GM23248 (cell line): ENCODE data around the gene PPP5C. TPM values are rescaled to one million over a fixed set of nuclear protein-coding genes. Genes with fewer than 3 reads are reported as not detected.

ENCODE experiments used
- DNase-seq: peaks from one replicate; pipeline ENCODE4 v3.0.0-alpha.2; 2015
- H2AFZ ChIP-seq: fragments of 200-600 bp; sonication (generic); 2 replicates; pipeline ENCODE4 v1.6.1; 2016; ENCODE audit warnings: antibody characterized with exemption
- H3F3A ChIP-seq: fragments of 200-600 bp; sonication (generic); 2 replicates; pipeline ENCODE4 v1.6.1; 2016; ENCODE audit warnings: mild to moderate bottlenecking, antibody characterized with exemption, mixed run types; ENCODE audit not compliant: insufficient read depth
- H3K27ac ChIP-seq: fragments of 200-600 bp; sonication (generic); 2 replicates; pipeline ENCODE4 v1.5.1; 2016; ENCODE audit warnings: mild to moderate bottlenecking
- H3K27me3 ChIP-seq: fragments of 200-600 bp; sonication (generic); replicated peaks from 2 replicates; pipeline ENCODE4 v1.6.1; 2016; ENCODE audit warnings: mild to moderate bottlenecking; ENCODE audit not compliant: insufficient read depth
- H3K36me3 ChIP-seq: fragments of 200-600 bp; sonication (generic); 2 replicates; pipeline ENCODE4 v1.6.1; 2016; ENCODE audit warnings: low read depth, mild to moderate bottlenecking
- H3K4me1 ChIP-seq: fragments of 200-600 bp; sonication (generic); 2 replicates; pipeline ENCODE4 v1.6.1; 2016; ENCODE audit warnings: mild to moderate bottlenecking; ENCODE audit not compliant: insufficient read depth
- H3K4me2 ChIP-seq: fragments of 200-600 bp; sonication (generic); one replicate; pipeline ENCODE4 v1.6.1; 2016; ENCODE audit warnings: mild to moderate bottlenecking; ENCODE audit not compliant: unreplicated experiment
- H3K4me3 ChIP-seq: fragments of 200-600 bp; sonication (generic); 2 replicates; pipeline ENCODE4 v1.5.1; 2016; ENCODE audit warnings: mild to moderate bottlenecking
- H3K79me2 ChIP-seq: fragments of 200-600 bp; sonication (generic); 2 replicates; pipeline ENCODE4 v1.6.1; 2016; ENCODE audit warnings: mild to moderate bottlenecking; ENCODE audit not compliant: insufficient read depth
- H3K9ac ChIP-seq: fragments of 200-600 bp; sonication (generic); 2 replicates; pipeline ENCODE4 v1.6.1; 2016; ENCODE audit warnings: mild to moderate bottlenecking
- H3K9me2 ChIP-seq: fragments of 200-600 bp; sonication (generic); 2 replicates; pipeline ENCODE4 v1.6.1; 2016; ENCODE audit warnings: mixed run types, mild to moderate bottlenecking, moderate library complexity; ENCODE audit not compliant: insufficient read depth
- H3K9me3 ChIP-seq: fragments of 200-600 bp; sonication (generic); one replicate; pipeline ENCODE4 v1.6.1; 2017; ENCODE audit warnings: low read depth
- H4K20me1 ChIP-seq: fragments of 200-600 bp; sonication (generic); 2 replicates; pipeline ENCODE4 v1.6.0; 2016; ENCODE audit not compliant: insufficient read depth
- EZH2 ChIP-seq: fragments of 200-600 bp; sonication (generic); IDR thresholded peaks from 2 replicates; pipeline ENCODE4 v1.6.1; 2018; ENCODE audit warnings: antibody characterized with exemption, mild to moderate bottlenecking; ENCODE audit not compliant: insufficient read depth, poor library complexity, severe bottlenecking
- EZH2phosphoT487 ChIP-seq: fragments of 200-600 bp; sonication (generic); IDR thresholded peaks from 2 replicates; pipeline ENCODE4 v1.6.1; 2018; ENCODE audit warnings: antibody characterized with exemption, moderate library complexity, mild to moderate bottlenecking, low read depth; ENCODE audit not compliant: insufficient read depth
- WGBS, 2 experiments: methylation state at CpG; one replicate each; pipeline ENCODE4 v1.1.6; 2015 to 2017; ENCODE audit warnings: low lambda C conversion rate in 2 of 2, low coverage in 1 of 2; ENCODE audit errors: missing lambda C conversion rate in 2 of 2; 5-methylcytosine and 5-hydroxymethylcytosine counted together
- in situ Hi-C: fragments of 300-500 bp; cut with MboI; formaldehyde crosslinking; loops from 2 replicates; pipeline ENCODE4 v1.15.0; 2020
- polyA plus RNA-seq: library from polyadenylated mRNA; unstranded; fragments of >200 nt; fragmentation: Nextera tagmentation; extraction: Ambion mirVana; gene quantifications from 2 replicates; pipeline ENCODE4 v1.2.1, GENCODE V29; 2016
- total RNA-seq: library from RNA; depleted of rRNA; stranded (reverse); fragments of >200 nt; shearing (Covaris generic); gene quantifications from 2 replicates; pipeline ENCODE4 v1.2.3, GENCODE V29; 2014

The PPP5C gene
- total and polyA plus RNA-seq, 2 experiments from 2014 or later, result 47.3 to 60.8 TPM

- Histone ChIP-seq H3K79me2 (no peaks in the 10 kb centered on the region), H3K4me3 (no peak overlapping the region), H3K9ac (peak overlapping the region; percentile 51), H3K9me3 (no peaks in the 10 kb centered on the region), H3K27me3 (no peaks in the 10 kb centered on the region), H3K36me3 (peaks cover 16% of the 10 kb centered on the region; the same call in 1 of the 2 replicates), H2AFZ (no peak overlapping the region), H4K20me1 (no peaks in the 10 kb centered on the region), H3K4me2 (no peak overlapping the region), H3K9me2 (no peaks in the 10 kb centered on the region), H3F3A (peaks cover 16% of the 10 kb centered on the region; the same call in 1 of the 2 replicates), H3K27ac (peak overlapping the region; percentile 57), H3K4me1 (peaks cover 8% of the 10 kb centered on the region)
- in situ Hi-C loops, result no loop called here
- 85 to 87% methylated on average over 32 to 33 of the region's 33 CpGs for WGBS, 2 experiments
- DNase-seq, result no peak
- TF ChIP-seq EZH2phosphoT487, result no peak
- no peak for TF ChIP-seq EZH2
Observed at GRCh38 chr19:46391296-46392251, 44.7 kb downstream of the PPP5C start.

GRCh38 chr19:46392252-46392801 lies 45.4 kb downstream of the PPP5C start:
- WGBS, 2 experiments, result 25 to 29% methylated on average over 21 of the region's 21 CpGs
- peak overlapping the region; percentile 59 for H3K4me2 ChIP-seq

GRCh38 chr19:46392837-46393236 lies 46.0 kb downstream of the PPP5C start:
- no peak for TF ChIP-seq EZH2
- Histone ChIP-seq H3K9me3 (no peaks in the 10 kb centered on the region), H3K9me2 (no peaks in the 10 kb centered on the region), H3K79me2 (no peaks in the 10 kb centered on the region), H3K4me1 (peaks cover 8% of the 10 kb centered on the region), H3K4me3 (no peak overlapping the region), H3K27me3 (no peaks in the 10 kb centered on the region), H2AFZ (peak overlapping the region; percentile 29; the same call in 1 of the 2 replicates), H3K27ac (peak overlapping the region; percentile 18), H3F3A (peaks cover 16% of the 10 kb centered on the region; the same call in 1 of the 2 replicates), H3K36me3 (peaks cover 16% of the 10 kb centered on the region; the same call in 1 of the 2 replicates), H3K4me2 (peak overlapping the region; percentile 59), H4K20me1 (no peaks in the 10 kb centered on the region), H3K9ac (peak overlapping the region; percentile 33)
- no peak for DNase-seq
- in situ Hi-C loops, result no loop called here
- 32 to 42% methylated on average over 4 of the region's 4 CpGs for WGBS, 2 experiments

More at GRCh38 chr19:46392252-46392801, 45.4 kb downstream of the PPP5C start:
- Histone ChIP-seq H4K20me1 (no peaks in the 10 kb centered on the region), H2AFZ (peak overlapping the region; percentile 29; the same call in 1 of the 2 replicates), H3K9me2 (no peaks in the 10 kb centered on the region), H3K9ac (peak overlapping the region; percentile 33), H3K4me1 (peaks cover 8% of the 10 kb centered on the region), H3K27ac (peak overlapping the region; percentile 18), H3F3A (peaks cover 16% of the 10 kb centered on the region; the same call in 1 of the 2 replicates), H3K4me3 (no peak overlapping the region), H3K9me3 (no peaks in the 10 kb centered on the region), H3K79me2 (no peaks in the 10 kb centered on the region), H3K36me3 (peaks cover 16% of the 10 kb centered on the region; the same call in 1 of the 2 replicates), H3K27me3 (no peaks in the 10 kb centered on the region)
- in situ Hi-C loops, result no loop called here
- TF ChIP-seq EZH2phosphoT487 (no peak), EZH2 (no peak)
- DNase-seq, result peak; percentile 61
